ENCODE results near the gene CADPS2. TPM values are rescaled to one million over a fixed set of nuclear protein-coding genes. Genes with fewer than 3 reads are reported as not detected.

CADPS2 gene
- total and polyA plus RNA-seq, 2 donors (not counting 3 experiments of a cell fraction or from before 2014, with no cell fraction given): 9.5 to 22.6 TPM

DNA sequence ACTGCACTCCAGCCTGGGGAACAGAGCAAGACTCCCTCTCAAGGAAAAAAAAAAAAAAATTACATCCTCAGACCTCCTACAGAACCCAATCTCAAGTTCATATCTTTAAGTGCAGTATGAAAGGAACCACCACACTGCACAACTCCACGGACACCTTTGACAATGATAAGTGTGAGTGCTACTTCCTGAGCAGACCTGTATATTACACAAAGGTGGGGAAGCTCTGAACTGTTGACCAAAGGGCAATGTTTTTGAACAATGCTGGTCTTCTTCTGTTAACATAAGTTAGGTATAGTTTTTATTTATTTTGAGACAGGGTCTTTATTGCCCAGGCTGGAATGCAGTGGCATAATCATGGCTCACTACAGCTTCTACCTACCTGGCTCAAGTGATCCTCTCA, 129.4 kb downstream of the CADPS2 start:
- CTCF ChIA-PET: no interaction called here
- Histone ChIP-seq H3K9me3 (replicated peaks; ENCODE audit: control insufficient read depth, insufficient read depth, low read length) (no peaks in the 10 kb centered on the region), H3K27ac (ENCODE audit: insufficient read depth, low read depth, low read length) (no peak overlapping the region), H3K9ac (replicated peaks; ENCODE audit: extremely low read depth, insufficient read depth, low read length) (no peak overlapping the region), H3K9me1 (replicated peaks; ENCODE audit: control insufficient read depth, extremely low read depth, insufficient read depth, low read length) (no peaks in the 10 kb centered on the region), H3K79me2 (ENCODE audit: control insufficient read depth, insufficient read depth, low read length) (no peaks in the 10 kb centered on the region), H3K4me3 (replicated peaks in 1 of 3; ENCODE audit: insufficient read depth in 1 of 3, low read depth in 1 of 3, low read length in 3 of 3) (no peak overlapping the region), H2AFZ (ENCODE audit: low read depth, low read length) (no peak overlapping the region), H3K36me3 (ENCODE audit: control insufficient read depth in 2 of 2, extremely low read depth in 1 of 2, insufficient read depth in 2 of 2, low read length in 2 of 2) (no peaks in the 10 kb centered on the region), H3K4me1 (ENCODE audit: control insufficient read depth, extremely low read depth, insufficient read depth, low read length) (no peaks in the 10 kb centered on the region), H3K27me3 (ENCODE audit: control insufficient read depth in 2 of 2, insufficient read depth in 2 of 2, low read length in 2 of 2) (no peaks in the 10 kb centered on the region), H4K20me1 (replicated peaks; ENCODE audit: control insufficient read depth, extremely low read depth, insufficient read depth, low read length) (no peaks in the 10 kb centered on the region), H3K4me2 (ENCODE audit: insufficient read depth, low read length) (no peak overlapping the region)
- intact Hi-C loops (cut with micrococcal nuclease) (no loop called here), dilution Hi-C loops (cut with MboI; ENCODE audit: extremely low pct_ligation_motif_present, low sequenced_read_pairs) (no loop called here)
- no peak for DNase-seq (ENCODE audit: low read depth, low spot score)
- FAIRE-seq: no peak
- POLR2A ChIA-PET: no interaction called here
- BruUV-seq (replicated peaks): no TSS peak
- no peak for TF ChIP-seq POLR2A (IDR thresholded peaks at IDR 0.05; ENCODE audit: low read depth, low read length)

GRCh38 chr7:122755696-122756095, 130.6 kb downstream of the CADPS2 start:
- H3K9ac ChIP-seq (replicated peaks; ENCODE audit: extremely low read depth, insufficient read depth, low read length): no peak overlapping the region
- no peak overlapping the region for H3K4me3 ChIP-seq (replicated peaks in 1 of 3; ENCODE audit: insufficient read depth in 1 of 3, low read depth in 1 of 3, low read length in 3 of 3)
- H4K20me1 ChIP-seq (replicated peaks; ENCODE audit: control insufficient read depth, extremely low read depth, insufficient read depth, low read length): no peaks in the 10 kb centered on the region
- no peak for FAIRE-seq
- dilution Hi-C loops (cut with MboI; ENCODE audit: extremely low pct_ligation_motif_present, low sequenced_read_pairs) (no loop called here), intact Hi-C loops (cut with micrococcal nuclease) (no loop called here)
- H3K4me1 ChIP-seq (ENCODE audit: control insufficient read depth, extremely low read depth, insufficient read depth, low read length): no peaks in the 10 kb centered on the region
- no peaks in the 10 kb centered on the region for H3K27me3 ChIP-seq (ENCODE audit: control insufficient read depth in 2 of 2, insufficient read depth in 2 of 2, low read length in 2 of 2)
- POLR2A ChIA-PET: no interaction called here
- CTCF ChIA-PET: no interaction called here
- no TSS peak for BruUV-seq (replicated peaks)
- no peaks in the 10 kb centered on the region for H3K79me2 ChIP-seq (ENCODE audit: control insufficient read depth, insufficient read depth, low read length)
- H3K9me3 ChIP-seq (replicated peaks; ENCODE audit: control insufficient read depth, insufficient read depth, low read length): no peaks in the 10 kb centered on the region
- TF ChIP-seq CTCF (IDR thresholded peaks at IDR 0.05; ENCODE audit: extremely low read depth in 1 of 2, insufficient read depth in 1 of 2, low read depth in 1 of 2, low read length in 2 of 2) (no peak), GATA2 (IDR thresholded peaks at IDR 0.05; ENCODE audit: insufficient read depth, insufficient read length, low read depth, low read length) (no peak), MAX (IDR thresholded peaks at IDR 0.05; ENCODE audit: insufficient read depth, insufficient read length) (no peak), EZH2 (IDR thresholded peaks at IDR 0.05; ENCODE audit: borderline replicate concordance, low read depth, low read length, severe bottlenecking) (no peak), JUN (IDR thresholded peaks at IDR 0.05; ENCODE audit: borderline replicate concordance, insufficient read depth, insufficient read length, low read depth) (no peak), FOS (IDR thresholded peaks at IDR 0.05; ENCODE audit: borderline replicate concordance, insufficient read depth, low read length) (no peak), POLR2AphosphoS5 (IDR thresholded peaks at IDR 0.05; ENCODE audit: insufficient read depth, low read depth, low read length) (no peak), POLR2A (IDR thresholded peaks at IDR 0.05; ENCODE audit: low read depth, low read length) (no peak)
- H3K36me3 ChIP-seq (ENCODE audit: control insufficient read depth in 2 of 2, extremely low read depth in 1 of 2, insufficient read depth in 2 of 2, low read length in 2 of 2): no peaks in the 10 kb centered on the region
- DNase-seq (ENCODE audit: low read depth, low spot score): no peak
- H3K27ac ChIP-seq (ENCODE audit: insufficient read depth, low read depth, low read length): no peak overlapping the region
- no peaks in the 10 kb centered on the region for H3K9me1 ChIP-seq (replicated peaks; ENCODE audit: control insufficient read depth, extremely low read depth, insufficient read depth, low read length)
- no peak overlapping the region for H3K4me2 ChIP-seq (ENCODE audit: insufficient read depth, low read length)
- H2AFZ ChIP-seq (ENCODE audit: low read depth, low read length): no peak overlapping the region
